OCI-LY7 (cell line): ENCODE measurements around the gene RPS8.

Experiments used
- EZH2phosphoT487 ChIP-seq: fragments of 200-600 bp; sonication (generic); IDR thresholded peaks from 2 replicates; pipeline ENCODE4 v1.6.1; 2018; ENCODE audit warnings: low read depth, borderline replicate concordance, mild to moderate bottlenecking, mixed run types, antibody characterized with exemption, low read length, moderate library complexity, mixed read lengths
- TF ChIP-seq, protein P1 (sequence below): fragments of 200-600 bp; sonication (generic); conservative IDR thresholded peaks from 2 replicates; pipeline ENCODE4 v1.5.1; 2014; ENCODE audit warnings: mild to moderate bottlenecking, antibody characterized with exemption, low read length, moderate library complexity, mixed read lengths

DNA sequence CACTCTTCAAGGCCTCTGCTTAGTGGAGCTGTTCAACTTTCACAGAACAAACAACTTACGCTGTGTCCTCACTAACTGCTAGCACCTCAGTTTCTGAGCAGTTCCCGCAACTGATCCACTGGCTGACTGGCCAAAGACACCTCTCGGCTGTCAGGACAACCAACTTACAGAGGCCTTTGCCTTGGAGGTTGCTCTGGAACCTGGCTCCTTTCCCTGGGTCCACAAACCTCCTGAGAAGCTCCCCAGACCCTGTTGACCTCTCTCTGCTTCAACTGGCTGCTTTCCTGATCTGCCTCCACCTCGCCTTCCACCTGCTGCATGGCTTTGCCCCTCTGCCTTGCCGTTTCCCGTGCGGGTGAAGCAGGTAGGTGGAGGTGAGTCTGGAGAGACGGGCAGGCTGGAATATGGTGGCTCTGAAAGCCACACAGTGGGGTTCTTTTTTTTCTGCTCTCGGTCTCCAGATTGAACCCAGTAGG is 45.9 kb downstream of the RPS8 start:
- TF ChIP-seq, protein P1, sequence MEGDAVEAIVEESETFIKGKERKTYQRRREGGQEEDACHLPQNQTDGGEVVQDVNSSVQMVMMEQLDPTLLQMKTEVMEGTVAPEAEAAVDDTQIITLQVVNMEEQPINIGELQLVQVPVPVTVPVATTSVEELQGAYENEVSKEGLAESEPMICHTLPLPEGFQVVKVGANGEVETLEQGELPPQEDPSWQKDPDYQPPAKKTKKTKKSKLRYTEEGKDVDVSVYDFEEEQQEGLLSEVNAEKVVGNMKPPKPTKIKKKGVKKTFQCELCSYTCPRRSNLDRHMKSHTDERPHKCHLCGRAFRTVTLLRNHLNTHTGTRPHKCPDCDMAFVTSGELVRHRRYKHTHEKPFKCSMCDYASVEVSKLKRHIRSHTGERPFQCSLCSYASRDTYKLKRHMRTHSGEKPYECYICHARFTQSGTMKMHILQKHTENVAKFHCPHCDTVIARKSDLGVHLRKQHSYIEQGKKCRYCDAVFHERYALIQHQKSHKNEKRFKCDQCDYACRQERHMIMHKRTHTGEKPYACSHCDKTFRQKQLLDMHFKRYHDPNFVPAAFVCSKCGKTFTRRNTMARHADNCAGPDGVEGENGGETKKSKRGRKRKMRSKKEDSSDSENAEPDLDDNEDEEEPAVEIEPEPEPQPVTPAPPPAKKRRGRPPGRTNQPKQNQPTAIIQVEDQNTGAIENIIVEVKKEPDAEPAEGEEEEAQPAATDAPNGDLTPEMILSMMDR = no peak
- no peak for TF ChIP-seq EZH2phosphoT487
